ENCODE results near the gene PRKAG2. TPM values are rescaled to one million over a fixed set of nuclear protein-coding genes. Genes with fewer than 3 reads are reported as not detected.

The PRKAG2 gene
- total RNA-seq, 3 donors from 2014 or later: 32.3 to 56.6 (median 34.4) TPM

DNA sequence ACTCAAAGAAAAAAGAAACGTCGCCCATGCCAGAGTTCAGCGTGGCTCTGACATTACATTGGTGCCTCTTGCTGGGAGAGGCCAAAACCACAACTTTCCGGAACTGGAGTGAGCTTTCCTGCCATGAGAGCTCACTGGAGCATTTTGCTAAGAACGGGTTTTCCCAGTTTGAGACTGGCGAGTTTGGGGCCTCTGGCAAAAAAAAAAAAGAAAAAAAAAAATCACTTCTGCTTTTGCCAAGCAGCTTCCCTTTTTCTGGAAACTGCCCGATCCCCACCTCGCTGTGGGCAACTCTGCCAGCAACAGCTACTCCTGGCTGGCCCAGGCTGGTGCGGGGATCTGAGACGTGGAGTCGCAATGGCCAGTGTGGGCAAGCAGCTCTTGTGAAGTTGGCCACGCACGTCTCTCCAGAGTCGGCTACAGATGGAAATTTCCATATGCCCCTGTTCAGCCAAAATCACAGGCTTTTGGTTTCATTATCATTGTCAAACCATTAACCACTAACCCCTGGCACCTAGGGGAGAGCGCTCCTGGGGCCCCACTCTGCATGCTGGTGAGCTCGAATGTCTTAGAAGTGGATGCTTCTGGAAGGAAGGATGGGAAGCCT is 25.7 kb downstream of the PRKAG2 start:
- Histone ChIP-seq H3K9me3 (no peaks in the 10 kb centered on the region), H3K4me1 (peaks cover 0 to 10% of the 10 kb centered on the region in 2 donors), H3K27me3 (no peaks in the 10 kb centered on the region), H3K4me3 (peak overlapping the region; percentile 3 to 60 (median 34)), H3K27ac (peak overlapping the region; percentile 85 to 92), H3K36me3 (no peaks in the 10 kb centered on the region)
- DNase-seq (ENCODE audit: low spot score in 2 of 2): peak in 1 of 2 donors; percentile 61
- TF ChIP-seq POLR2A (IDR thresholded peaks at IDR 0.05) (no peak), POLR2AphosphoS5 (IDR thresholded peaks at IDR 0.05) (peak in 1 of 3 donors; percentile 35)
- TF ChIP-seq, protein P1, sequence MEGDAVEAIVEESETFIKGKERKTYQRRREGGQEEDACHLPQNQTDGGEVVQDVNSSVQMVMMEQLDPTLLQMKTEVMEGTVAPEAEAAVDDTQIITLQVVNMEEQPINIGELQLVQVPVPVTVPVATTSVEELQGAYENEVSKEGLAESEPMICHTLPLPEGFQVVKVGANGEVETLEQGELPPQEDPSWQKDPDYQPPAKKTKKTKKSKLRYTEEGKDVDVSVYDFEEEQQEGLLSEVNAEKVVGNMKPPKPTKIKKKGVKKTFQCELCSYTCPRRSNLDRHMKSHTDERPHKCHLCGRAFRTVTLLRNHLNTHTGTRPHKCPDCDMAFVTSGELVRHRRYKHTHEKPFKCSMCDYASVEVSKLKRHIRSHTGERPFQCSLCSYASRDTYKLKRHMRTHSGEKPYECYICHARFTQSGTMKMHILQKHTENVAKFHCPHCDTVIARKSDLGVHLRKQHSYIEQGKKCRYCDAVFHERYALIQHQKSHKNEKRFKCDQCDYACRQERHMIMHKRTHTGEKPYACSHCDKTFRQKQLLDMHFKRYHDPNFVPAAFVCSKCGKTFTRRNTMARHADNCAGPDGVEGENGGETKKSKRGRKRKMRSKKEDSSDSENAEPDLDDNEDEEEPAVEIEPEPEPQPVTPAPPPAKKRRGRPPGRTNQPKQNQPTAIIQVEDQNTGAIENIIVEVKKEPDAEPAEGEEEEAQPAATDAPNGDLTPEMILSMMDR (IDR thresholded peaks at IDR 0.05): no peak
- intact Hi-C loops (cut with DNase I; ENCODE audit: low total_unique reads): no loop called here

DNA sequence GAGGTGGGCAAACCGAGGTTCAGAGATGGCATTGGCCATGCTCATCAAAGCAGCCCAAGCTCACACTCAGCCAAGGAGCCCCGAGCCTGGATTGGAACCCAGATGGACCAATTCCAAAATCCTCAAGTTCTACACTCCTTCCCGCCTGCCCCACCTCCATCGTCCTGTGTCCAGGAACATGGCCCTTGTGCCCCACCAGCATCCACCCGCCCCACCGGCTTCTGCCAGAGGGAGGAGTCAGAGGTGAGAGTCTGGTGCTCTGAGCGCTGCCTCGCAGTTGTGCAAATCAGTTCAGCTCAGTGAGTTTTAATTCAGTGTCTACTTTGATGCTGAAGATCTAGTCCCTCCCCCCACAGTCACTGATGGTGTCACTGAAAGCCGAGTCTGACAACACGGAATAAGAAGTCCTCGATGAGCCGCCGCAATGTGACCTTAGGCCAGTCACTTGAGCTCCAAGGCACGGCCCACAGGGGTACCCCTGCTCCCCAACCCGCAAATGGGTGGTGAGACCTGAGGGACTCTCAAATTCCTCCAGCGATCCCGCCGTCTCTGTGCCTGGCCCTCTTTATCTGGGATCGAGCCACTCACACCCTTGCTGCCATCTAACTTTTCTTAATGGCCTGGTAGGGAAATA is 26.3 kb downstream of the PRKAG2 start:
- no peaks in the 10 kb centered on the region for H3K27me3 ChIP-seq
- peak overlapping the region in 2 of 3 donors; percentile 34 to 60 for H3K4me3 ChIP-seq
- H3K27ac ChIP-seq: peak overlapping the region; percentile 85 to 92
- peaks cover 0 to 10% of the 10 kb centered on the region in 2 donors for H3K4me1 ChIP-seq
- H3K9me3 ChIP-seq: no peaks in the 10 kb centered on the region
- intact Hi-C loops (cut with DNase I; ENCODE audit: low total_unique reads): no loop called here
- TF ChIP-seq, protein P1 (IDR thresholded peaks at IDR 0.05): no peak
- TF ChIP-seq POLR2A (IDR thresholded peaks at IDR 0.05) (no peak), POLR2AphosphoS5 (IDR thresholded peaks at IDR 0.05) (no peak)
- no peaks in the 10 kb centered on the region for H3K36me3 ChIP-seq
- no peak for DNase-seq (ENCODE audit: low spot score in 2 of 2)

DNA sequence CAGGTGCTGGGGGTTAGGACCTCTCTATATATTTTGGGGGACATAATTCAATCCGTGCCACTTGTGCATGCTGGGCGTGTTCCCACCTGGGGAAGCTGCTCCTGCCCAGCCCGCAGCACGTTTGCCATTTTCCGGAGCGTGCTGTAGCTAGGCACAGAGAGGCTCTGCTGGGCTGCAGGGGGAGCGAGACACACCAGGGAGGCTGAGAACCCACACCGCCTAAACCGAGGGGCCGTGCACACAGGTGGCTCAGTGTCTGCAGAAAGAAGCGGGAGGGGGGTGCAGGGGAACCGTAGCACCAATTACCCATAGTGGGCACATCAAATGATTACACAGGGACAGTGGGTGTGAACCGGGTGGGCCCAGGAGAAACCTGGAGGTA is 27.0 kb downstream of the PRKAG2 start:
- Histone ChIP-seq H3K4me1 (peaks cover 0 to 10% of the 10 kb centered on the region in 2 donors), H3K27me3 (no peaks in the 10 kb centered on the region), H3K27ac (no peak overlapping the region), H3K9me3 (no peaks in the 10 kb centered on the region), H3K36me3 (no peaks in the 10 kb centered on the region), H3K4me3 (no peak overlapping the region)
- DNase-seq (ENCODE audit: low spot score in 2 of 2): no peak
- intact Hi-C loops (cut with DNase I; ENCODE audit: low total_unique reads): no loop called here
- TF ChIP-seq POLR2A (IDR thresholded peaks at IDR 0.05): no peak
- TF ChIP-seq, protein P1 (IDR thresholded peaks at IDR 0.05): no peak
- no peak for TF ChIP-seq POLR2AphosphoS5 (IDR thresholded peaks at IDR 0.05)

DNA sequence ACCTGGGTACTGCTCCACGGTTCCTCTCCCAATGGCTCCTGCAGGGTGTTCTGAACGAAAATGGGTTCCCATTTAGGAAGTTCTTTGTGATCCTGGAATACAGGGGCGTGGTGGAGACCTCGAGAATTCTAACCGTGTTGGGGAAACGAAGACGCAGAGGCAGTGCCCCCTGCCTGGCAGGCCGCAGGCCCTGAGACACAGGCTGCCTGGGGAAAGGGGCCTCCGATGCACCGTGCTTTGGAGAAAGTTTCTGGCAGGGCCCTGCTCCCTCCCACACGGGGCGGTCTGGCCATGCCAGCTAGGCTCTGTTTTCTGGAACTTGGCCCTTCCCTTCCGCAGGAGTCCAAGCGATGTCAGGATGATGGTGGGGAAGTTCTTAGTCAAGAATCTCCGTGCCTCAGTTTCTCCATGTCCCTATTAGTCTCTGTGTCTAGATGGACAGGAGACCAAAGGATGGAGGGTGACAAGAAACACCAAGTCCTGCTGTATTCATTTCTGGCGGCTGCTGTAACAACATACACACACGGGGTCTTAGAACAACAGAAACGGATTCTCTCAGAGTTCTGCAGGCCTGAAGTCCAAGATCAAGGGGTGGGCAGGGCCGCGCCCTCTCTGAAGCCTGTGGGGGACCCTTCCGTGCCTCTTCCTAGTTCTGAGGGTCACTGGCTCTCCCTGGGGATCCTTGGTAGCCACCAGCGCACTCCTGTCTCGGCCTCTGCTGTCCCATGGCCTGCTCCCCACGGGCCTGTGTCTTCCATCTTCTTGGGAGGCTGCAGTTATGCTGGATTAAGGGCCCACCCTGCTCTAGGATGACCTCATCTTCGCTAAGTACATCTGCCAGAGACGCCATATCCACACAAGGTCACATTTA is 27.7 kb downstream of the PRKAG2 start:
- DNase-seq (ENCODE audit: low spot score in 2 of 2): no peak
- TF ChIP-seq, protein P1 (IDR thresholded peaks at IDR 0.05): no peak
- TF ChIP-seq POLR2AphosphoS5 (IDR thresholded peaks at IDR 0.05) (no peak), POLR2A (IDR thresholded peaks at IDR 0.05) (no peak)
- Histone ChIP-seq H3K9me3 (no peaks in the 10 kb centered on the region), H3K4me1 (peaks cover 0 to 10% of the 10 kb centered on the region in 2 donors), H3K4me3 (no peak overlapping the region), H3K36me3 (no peaks in the 10 kb centered on the region), H3K27ac (no peak overlapping the region), H3K27me3 (no peaks in the 10 kb centered on the region)
- intact Hi-C loops (cut with DNase I; ENCODE audit: low total_unique reads): no loop called here

All from breast epithelium (tissue), 4 donors.